GOT3 (cell line): ENCODE results near the gene FGG.
"Not testable (repeated sequence)": the region's sequence is repeated elsewhere in the genome, so short reads cannot be mapped to it uniquely, and the experiment has no call there.

ENCODE experiments used
- DNase-seq: peaks from one replicate; lab custom pipeline; 2025; ENCODE audit warnings: mixed read lengths; lab: John Stamatoyannopoulos, UW

The FGG gene

DNA sequence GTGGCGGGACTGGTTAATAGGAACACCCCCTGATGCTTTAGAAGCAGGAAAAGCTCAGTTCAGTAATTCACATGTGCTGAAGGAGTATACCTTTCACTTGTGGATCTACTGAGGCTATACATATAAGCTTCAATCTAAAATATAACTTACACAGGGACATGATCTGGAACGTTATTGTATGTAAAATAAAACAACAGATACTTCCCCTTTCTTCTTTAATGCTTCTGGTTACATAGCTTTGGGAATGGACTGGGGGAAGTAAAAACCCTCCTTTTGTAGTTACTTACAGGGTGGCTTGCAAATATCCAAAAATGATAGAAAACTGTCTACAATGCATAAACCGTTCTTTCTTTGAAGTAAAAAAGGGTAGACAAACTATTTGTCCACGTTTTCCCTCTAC lies 1.9 kb downstream of the FGG start:
- DNase-seq, result no peak

DNA sequence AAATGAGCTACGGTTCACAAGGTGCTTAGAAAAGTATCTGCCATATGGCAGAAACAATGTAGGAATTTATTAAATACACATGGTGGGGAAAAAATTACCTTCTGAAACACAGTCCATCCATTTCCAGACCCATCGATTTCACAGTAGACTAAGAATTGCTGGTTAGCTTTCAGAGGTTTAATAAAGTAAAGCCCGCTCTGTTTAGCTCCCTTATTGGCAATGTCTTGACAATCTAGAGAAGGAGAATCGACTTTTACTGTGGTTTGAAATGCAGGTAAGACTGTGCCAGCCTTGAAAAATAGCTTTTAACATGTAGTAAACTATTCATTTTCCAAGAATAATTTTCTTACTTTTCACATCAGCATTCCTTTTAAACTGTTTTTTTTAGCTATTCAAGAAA lies 2.9 kb downstream of the FGG start:
- no peak for DNase-seq

DNA sequence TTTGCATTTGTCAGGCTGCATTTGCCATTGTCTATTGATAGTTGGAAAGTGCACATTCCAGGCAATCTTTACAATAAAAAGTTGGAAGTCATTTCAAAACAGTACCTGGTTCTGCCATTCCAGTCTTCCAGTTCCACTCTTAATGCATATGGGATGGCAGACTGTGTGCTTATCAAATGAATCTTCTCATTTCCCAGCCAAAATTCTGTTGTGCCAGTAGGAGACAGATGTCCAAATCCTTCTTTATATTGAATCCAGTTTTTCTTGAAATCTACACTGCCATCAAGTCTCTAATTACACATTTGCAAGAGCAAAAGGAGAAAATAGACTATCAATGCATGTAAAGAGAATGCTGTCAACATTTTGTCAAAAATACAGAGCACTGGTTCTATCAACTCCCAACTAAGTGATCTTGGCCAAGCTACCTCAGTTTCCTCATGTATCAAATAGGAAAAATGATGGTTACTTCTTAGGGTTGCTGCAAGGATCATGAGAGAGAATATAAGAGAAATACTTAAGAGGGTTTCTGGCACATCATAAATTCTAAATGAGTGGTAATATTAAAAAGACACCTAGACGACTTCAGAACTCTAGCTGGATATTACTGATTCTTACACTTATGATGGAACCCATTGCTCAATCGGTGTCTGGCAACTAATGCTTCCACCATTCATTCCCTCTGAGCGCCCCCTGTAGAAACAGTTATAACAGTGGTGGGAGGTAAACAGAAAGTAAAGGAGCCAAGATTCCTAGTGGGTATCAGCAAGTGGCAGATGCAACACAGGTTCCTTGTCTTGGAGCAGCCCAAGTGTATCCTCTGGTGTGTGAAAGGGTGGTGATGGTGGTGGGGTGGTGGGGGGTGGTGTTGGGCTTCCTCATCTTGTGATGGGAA lies 3.8 kb downstream of the FGG start:
- no peak for DNase-seq

DNA sequence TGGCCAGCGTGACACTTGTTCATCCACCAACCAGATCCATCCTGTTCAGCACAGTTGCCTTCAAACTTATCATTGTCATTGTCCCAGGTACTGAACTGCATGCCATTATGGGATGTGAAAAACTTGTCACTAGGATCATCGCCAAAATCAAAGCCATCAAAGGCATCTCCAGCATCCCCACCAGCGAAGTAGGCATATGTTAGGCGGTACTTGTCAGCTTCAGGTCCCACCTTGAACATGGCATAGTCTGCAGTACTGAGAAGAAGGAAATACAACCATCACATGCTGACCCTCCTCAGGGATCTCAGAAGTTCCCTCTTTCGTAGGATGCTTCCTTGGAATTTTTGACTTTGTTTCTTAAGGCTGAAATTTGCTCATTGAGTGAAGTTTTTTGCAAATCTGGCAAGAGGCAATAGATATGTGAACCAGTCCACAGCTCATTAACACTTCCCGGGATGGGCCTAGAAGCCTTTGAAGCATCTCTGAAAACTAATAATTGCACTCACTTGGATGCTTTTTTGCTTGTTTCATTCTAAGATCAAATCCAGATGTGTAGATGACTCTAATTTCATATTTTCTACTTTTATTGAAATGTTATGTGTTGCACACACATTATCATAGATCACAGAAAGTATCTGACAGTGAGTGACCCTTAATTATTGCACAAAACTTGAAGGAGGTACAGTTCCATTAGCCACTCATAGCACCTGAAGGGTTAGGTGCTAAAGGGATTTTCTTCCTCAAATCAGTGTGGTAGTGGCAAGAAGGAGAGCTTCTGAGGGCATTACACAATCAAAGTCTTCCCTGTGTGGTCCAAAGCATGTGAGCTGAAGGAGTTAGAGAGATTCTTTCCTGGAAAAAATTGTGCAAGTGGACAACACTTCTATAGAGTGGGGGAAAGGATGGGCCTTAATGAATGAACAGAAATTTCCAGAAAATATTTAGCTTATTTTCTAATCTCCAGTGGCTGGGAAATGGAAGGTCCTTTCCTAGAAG lies 5.4 kb downstream of the FGG start:
- no peak for DNase-seq

DNA sequence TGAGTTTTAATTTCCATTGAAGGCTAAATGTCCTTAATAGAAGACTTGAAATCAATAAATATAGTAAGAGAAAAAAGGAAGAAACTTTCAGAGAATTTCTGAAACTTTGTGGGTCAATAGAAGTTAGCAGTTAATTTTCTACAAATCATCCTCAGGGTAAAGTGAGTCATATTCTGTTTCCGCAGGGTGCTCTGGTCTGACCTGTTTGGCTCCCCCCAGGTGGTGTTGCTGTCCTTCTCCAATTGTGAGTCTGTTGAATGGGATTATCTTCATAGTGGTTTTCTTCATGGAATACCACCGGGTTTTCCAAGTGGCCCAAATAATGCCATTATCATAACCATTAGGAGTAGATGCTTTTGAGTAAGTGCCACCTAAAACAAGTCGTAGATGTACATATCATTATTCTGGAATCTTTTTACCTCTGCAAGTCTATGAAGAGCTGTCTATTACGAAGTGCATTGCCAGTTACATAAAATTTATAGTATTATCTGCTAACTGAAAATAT lies 7.7 kb downstream of the FGG start:
- no peak for DNase-seq

DNA sequence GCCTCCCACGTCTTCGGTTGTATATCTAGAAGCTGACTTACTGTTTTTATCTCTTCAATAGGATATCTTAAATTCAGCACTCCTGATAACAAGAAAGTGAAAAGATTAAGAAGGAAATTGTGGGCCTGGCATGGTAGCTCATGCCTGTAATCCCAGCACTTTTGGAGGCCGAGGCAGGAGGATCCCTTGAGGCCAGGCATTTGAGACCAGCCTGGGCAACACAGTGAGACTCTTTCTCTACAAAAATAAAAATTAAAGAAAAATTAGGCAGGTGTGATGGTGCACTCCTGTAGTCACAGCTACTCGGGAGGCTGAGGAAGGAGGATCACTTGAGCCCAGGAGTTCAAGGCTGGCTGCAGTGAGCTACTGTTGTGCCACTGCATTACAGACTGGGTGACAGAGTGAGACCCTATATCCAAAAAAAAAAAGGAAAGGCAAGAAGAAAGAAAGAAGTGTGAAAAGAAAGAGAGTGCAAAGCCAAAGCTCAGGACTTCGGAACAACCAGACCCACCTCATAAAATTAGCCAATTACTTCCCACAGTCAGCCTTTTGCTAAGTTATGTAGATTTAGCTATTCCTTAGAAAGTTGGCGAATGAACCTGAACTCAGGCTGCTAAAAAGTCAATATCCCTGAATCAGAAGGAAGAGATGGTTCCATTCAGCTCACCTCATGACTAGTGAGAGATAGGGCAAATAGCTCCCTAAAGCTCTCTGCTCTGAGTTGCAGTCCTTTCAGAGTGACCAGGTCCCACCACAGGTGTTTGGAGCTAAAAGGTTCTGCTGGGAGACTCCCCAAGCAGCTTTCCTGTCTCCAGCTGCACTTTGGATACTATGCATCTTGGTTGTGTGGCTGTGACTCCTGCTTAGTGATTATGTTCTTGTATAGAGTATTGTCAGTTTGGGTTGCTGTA lies 9.2 kb downstream of the FGG start:
- no peak for DNase-seq

DNA sequence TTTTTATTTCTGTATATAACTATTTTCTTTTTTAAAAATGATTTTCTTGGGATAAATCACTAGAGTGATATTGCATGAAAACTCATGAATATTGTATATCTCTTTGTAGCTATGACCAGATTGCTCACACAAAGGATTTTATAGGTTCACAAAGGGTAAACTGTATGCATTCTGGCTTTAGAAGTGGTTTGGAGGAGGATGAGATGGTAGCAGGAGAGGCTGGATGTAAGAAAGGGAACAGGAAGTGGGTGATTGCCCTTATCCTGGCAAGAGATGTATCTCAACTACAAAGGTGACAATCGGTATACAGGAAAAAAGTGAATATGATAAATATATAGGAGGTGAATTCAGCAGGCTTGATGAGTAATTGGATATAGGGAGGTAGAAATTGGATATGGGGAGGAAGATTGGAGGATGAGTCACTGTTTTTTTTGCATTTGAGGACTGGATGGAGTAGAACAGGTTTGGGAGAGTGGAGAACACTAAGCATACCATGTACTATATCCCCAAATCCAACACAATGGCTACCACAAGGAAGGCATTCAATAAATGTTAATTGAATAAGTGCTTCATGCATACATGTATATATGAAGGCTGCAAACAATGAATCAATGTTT lies 9.9 kb downstream of the FGG start:
- no peak for DNase-seq

DNA sequence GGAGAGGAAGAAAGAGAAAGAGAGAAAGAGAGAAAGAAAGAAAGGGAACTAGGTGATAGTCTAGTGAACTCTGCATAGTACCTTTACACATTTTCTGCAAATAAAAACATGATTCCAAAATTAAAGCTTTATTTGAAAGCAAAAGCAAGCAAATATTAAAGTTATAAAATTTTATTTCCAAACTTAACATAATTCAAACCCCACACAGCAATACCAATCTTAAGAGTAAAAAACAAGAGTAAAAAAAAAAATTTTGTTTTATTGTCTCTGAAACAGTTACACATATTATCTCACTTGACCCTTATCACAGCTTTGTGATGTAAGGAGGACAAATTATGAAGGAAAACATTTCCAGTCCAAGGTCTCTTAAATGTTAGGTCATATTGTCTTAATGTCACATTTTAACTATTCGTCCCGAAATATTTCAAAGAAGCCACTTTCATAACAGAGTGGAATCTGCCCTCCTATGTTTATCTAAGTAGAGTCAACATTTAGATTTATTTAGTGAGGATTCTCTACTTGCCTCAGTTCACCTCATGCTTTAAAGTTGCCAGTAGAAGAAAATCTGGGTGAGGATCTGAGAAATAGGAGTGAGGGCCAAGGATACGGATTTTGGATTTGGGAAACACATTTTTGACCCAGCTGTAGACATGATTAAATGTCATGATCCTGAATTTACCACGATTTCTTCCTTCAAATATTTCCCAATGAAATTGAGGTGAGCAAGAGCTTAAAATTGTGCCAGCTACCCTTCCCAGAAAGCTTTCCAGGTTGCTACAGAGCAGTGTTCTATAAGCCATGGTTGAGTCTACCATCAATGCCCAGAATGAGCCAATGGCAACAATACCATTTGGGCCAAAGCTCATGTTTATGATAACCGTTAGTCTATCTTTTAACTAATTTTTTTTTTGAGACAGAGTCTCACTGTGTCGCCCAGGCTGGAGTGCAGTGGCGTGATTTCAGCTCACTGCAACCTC lies 14.4 kb downstream of the FGG start:
- DNase-seq, result no peak

DNA sequence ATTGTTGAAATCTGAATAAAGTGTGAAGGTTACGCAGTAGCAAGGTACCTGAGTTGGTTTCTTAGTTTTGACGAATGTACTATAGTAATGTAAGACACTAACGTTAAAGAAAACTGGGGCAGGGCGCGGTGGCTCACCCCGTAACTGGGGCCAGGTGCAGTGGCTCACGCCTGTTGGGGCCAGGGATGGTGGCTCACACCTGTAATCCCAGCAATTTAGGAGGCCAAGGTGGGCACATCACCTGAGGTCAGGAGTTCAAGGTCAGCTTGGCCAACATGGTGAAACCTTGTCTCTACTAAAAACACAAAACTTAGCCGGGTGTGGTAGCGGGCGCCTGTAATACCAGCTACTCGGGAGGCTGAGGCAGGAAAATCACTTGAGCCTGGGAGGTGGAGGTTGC lies 15.2 kb downstream of the FGG start:
- not testable (repeated sequence) for DNase-seq

DNA sequence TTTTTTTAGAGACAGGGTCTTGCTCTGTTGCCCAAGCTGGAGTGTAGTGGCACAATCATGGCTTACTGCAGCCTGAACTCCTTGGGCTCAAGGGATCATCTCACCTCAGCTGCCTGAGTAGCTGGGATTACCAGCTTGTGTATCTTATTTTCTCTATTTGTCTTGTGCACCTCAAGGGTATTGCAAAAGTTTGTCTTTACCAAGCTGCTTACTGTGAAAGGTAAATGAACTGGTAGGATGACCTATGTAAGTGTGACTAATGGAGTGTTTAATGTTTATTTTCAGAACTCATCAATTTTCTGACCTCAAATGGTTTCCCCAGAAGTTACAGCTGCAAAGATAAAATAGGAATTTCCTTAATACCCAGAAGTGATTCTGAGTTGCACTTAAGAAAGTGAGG lies 16.6 kb downstream of the FGG start:
- no peak for DNase-seq

DNA sequence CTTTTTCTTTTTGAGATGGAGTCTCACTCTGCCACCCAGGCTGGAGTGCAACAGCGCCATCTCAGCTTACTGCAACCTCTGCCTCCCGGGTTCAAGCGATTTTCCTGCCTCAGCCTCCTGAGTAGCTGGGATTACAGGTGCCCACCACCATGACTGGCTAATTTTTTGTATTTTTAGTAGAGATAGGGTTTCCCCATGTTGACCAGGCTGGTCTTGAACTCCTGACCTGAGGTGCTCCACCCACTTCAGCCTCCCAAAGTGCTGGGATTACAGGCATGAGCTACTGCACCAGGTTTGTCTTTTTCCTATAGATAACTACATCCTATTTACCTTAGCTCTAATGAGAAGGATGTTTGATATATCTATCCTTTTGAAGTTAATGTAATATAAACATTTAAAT lies 18.1 kb downstream of the FGG start:
- DNase-seq, result not testable (repeated sequence)

DNA sequence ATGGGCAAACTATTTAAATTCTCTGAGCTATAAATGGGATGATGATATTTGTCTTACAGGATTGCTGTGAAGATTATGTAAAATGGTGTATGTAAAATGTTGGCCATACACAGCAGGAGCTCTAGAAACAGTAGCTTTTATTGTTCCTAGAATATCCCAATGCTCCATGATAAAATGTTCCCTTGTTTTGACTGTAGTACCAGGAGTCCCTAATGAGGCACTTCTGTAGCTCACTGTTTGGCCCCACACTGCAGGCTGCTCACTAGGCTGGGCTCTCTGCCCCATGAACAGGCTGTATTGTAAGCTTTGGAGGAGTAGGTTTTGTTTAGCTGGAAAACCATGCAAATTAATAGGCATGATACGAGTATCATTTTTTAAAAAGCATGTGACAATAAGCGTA lies 18.6 kb downstream of the FGG start:
- no peak for DNase-seq

DNA sequence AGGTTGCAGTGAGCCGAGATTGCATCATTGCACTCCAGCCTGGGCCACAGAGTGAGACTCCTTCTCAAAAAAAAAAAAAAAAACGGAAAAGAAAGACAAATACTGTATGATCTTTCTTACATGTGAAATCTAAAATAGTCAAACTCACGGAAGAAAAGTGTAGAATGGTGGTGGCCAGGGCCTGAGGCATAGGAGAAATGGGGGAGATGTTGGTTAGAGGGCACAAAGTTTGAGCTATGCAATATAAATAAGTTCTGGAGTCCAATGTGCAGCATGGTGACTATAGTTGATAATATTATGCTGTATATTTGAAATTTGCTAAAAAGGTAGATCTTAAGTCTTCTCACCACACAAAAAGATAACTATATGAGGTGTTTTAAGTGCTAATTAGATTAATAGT lies 20.6 kb downstream of the FGG start:
- no peak for DNase-seq

DNA sequence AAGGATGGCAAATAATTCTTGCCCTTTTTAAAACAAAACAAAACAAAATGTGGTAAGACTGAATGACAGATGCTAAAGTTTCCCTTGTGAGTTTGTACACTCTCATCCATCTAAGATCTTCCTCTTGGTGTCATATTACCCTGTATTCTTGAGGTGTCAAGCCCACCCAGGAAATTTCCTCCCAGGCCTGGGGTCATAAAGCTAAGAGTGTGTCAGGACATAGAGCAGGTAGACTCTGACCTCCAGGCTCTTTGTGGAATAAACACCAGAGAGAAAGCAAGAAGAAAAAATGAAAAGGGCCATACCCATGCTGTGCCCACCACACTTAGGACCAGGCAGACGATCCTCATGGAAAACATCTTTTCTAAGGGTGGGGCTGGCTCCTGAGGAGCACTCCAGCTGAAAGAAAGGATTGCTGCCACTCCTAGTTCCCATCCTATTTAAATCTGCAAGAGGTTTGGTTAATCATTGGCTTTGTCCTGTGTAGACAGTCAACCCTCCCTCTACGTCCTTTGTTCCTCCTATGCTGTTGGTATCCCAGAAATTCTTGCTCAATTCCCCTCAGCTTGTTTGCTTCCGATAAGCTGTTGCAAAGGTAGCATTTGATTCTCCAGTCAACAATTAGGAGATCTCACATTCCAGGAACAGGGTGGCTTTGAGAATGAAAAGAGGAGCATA lies 22.0 kb downstream of the FGG start, which contains the start of gene FGA:
TSS of gene FGA (minus strand) at position 414 of the 678 bp plus-strand sequence. CDS start at position 359, 55 bp downstream.
- DNase-seq, result no peak

DNA sequence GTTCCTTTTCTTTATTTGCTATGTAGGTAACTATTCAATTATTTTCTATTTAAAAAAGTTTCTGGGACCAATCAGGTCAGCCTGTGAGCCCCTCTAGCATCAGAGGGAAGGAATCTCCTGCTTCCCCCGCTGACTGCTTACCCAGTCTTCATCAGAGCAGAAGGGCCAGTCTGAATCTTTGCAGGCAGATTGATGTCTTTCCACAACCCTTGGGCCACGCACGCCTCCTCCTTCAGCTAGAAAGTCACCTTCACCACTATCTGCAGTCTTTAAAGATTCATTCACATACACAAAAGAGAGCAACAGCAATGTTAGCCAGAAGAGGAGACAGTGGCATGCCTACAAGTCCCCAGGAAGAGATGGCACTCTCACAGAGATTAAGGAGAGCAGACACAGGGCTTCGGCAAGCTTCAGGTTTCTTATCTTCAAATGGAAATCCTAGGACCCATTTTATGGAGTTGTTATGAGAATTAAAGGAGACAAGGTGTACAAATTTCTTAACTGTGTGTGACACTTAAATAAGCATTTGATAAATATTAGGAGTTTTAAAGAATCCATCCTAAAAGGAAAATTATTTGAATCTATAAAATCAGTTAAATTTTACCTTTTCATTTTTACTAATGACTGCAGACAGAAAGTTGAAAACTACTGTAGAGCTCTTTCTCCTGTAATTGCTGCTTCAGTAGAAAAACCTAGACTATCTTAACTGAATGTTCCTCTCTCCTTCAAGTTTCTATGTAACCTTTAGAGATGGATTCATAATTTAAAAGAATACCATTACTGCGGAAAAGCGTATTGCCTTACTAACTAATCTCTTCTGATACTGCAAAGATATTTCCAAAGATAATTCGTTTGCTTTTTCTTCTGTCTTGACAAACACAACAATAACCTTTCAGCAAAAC lies 22.9 kb downstream of the FGG start:
- DNase-seq, result no peak

DNA sequence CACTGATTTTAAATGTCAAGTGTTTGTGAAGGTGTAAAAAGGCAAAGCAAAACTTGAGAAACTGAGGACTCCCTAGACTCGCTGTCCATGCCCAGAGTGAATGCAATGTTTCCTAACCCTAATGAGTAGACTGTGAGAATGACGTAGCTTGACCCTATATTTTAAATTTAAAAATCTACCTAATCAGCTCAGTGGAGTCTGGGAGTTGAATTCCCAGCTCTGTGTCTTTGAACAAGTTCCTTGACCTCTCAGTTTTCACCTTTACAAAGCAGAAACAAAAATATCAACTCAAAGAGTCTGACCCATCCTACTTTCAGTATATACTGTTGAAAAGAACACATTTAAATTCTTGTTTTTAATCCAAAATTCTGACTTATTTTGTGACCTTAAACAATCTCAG lies 24.3 kb downstream of the FGG start:
- DNase-seq, result no peak

DNA sequence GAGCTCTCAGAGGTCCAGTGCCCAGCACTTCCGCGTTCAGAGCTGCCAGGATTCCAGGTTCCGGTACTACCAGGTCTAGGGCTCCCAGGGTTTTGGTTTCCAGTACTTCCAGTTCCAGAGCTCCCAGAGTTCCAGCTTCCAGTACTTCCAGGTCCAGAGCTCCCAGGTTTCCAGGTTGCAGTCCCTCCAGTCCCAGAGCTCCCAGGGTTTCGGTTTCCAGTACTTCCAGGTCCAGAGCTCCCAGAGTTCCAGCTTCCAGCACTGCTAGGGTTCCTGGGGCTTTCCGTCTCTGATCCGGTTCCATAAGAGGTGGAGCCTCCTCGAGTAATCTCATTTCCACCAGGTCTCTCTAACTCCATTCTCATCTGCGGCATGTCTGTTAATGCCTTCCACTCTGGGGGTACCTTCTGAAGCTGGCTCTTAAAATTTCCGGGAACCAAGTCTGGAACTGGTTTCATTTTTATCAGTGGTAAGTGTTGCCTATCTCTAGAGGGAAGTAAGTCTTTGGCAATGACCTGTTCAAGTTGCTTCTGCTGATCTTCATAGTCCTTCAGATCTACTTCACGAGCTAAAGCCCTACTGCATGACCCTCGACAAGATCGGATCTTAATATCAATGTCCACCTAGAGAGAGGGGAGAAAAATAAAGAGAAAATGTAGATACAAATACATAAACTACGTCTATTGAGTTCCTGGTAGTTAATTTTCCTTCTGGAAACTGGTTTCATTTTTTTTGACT lies 26.0 kb downstream of the FGG start:
- no peak for DNase-seq
